GM19372 (cell line): ENCODE measurements around the gene PEF1.
"Not testable (repeated sequence)": the region's sequence is repeated elsewhere in the genome, so short reads cannot be mapped to it uniquely, and the experiment has no call there.

Source experiments
- ATAC-seq: cut with Tn5 transposase; IDR thresholded peaks from one replicate; pipeline ENCODE4 v1.9.1; 2021; ENCODE audit warnings: mild to moderate bottlenecking, low read depth, moderate library complexity; ENCODE audit not compliant: unreplicated experiment

Gene PEF1

DNA sequence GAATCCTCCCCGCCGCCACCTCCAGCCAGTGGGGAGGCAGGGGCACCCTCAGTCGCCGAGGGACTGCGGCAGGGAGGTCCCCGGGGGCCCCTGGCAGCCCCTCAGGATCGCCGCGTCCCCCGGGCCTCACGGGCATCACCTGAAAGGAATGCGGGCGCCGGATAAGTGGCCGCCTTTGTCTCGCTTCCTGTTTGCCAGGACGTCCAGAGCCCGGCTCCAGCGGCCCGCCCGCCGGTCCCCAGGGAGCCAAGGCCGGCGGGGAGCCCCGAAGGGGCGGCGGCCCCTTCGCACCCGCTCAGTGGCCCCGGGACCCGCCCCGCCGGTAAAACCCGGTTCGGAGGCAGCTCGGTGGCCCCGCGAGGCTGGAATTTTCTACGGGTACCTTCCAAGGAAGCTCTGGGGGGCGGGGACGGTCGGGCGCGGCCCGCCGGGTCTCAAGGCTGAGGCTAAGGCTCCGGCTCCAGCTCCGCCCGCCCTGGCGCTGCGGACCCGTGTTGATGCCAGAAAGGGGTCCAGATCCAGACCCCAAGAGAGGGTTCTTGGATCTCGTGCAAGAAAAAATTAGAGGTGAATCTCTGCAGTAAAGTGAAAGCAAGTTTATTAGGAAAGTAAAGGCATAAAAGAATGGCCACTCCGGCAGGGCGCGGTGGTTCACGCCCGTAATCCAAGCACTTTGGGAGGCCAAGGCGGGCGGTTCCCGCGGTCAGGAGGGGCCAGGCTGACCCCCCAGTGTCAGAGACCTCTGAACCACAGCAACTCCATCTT is 55.7 kb downstream of the PEF1 start:
- no peak for ATAC-seq

DNA sequence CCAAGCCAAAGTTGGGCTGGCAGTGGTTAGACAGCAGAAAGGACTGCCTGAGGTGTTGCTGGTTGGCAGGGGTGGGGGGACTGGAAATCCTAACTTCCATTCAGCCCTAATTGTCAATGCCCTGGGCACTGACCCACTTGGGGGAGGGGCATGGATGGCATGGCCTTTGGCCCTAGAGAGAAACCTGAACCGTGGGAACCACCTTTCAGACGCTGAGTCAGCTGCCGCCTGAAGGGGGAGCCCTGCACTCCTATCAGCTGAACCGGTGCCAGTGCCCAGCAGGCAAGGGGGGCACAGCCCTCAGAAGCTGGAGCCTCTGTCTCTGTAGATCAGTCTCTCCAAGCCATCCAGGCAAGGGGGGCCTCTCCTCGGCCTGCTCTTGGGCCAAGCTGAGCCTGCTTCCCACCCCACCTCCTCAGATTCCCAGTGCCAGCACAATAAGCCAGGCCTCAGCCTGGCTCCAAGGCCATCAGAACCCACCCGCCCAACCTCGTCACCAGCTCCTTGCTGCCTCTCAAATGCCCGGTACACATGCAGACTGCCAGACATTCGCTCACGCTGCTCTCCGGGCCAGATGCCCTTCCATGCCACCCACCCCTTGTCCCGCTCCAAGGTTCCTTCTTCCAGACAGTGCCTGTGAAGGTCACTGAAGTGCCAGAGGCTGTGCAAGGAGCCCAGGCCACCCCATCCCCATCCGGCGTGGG is 56.8 kb downstream of the PEF1 start:
- no peak for ATAC-seq

DNA sequence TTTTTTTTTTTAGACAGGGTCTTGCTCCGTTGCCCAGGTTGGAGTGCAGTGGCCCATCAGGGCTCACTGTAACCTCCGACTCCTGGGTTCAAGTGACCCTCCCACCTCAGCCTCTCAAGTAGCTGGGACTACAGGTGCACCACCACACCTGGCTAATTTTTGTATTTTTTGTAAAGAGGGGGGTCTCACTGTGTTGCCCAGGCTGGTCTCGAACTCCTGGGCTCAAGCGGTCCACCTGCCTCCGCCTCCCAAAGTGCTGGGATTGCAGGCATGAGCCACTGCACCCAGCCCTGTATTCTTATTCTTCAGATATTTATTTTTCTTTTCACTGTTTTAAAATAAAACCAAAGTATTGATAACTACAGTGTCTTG is 57.4 kb downstream of the PEF1 start:
- not testable (repeated sequence) for ATAC-seq

DNA sequence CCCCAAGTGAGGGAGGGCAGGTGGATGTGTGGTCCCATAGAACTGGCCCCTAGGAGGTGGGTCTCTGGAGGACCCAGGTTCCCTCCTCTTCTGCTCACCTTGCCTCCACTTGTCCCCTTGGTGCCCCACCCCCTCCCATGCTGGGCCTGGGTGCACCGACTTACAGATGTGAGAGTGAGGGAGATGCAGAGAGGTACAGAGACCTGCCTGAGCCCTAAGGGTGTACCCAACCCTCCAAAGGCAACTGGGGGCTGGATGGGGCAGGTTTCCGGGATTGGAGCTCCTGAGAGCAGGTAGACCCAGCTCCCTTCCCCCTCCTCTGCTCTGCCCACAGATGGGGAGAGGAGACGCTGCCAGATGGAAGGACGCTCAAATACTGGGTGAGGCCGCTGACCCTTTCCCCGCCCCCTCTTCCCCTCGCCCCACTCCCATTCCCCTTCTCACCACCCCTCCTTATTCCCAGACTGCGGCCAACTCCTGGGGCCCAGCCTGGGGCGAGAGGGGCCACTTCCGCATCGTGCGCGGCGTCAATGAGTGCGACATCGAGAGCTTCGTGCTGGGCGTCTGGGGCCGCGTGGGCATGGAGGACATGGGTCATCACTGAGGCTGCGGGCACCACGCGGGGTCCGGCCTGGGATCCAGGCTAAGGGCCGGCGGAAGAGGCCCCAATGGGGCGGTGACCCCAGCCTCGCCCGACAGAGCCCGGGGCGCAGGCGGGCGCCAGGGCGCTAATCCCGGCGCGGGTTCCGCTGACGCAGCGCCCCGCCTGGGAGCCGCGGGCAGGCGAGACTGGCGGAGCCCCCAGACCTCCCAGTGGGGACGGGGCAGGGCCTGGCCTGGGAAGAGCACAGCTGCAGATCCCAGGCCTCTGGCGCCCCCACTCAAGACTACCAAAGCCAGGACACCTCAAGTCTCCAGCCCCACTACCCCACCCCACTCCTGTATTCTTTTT is 58.0 kb downstream of the PEF1 start:
- ATAC-seq = no peak

DNA sequence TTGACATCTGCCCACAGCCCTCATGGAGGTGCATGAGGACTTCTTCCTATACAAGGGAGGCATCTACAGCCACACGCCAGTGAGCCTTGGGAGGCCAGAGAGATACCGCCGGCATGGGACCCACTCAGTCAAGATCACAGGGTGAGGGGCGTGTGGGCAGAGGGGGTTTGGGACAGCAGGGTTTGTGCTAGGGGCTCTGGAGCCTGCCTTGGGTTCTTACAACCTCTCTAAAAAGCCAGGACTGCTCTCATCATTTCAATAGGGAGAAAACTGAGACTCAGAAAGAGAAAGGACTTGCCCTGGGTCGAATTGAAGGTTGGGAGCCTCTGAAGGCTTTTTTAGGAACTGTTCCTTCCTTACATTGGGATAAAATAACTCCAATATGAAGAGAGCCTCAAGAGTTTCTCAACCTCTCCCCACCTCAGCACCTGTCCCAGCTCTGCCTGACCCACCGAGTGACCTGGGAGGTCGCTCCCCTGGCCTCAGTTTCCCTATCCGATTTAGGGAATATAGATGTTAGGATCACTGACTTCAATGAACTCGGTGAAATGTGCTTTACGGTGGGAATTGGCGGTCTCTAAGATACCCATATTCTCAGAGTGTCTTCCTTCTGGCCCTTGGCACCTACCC is 58.8 kb downstream of the PEF1 start:
- ATAC-seq = no peak

DNA sequence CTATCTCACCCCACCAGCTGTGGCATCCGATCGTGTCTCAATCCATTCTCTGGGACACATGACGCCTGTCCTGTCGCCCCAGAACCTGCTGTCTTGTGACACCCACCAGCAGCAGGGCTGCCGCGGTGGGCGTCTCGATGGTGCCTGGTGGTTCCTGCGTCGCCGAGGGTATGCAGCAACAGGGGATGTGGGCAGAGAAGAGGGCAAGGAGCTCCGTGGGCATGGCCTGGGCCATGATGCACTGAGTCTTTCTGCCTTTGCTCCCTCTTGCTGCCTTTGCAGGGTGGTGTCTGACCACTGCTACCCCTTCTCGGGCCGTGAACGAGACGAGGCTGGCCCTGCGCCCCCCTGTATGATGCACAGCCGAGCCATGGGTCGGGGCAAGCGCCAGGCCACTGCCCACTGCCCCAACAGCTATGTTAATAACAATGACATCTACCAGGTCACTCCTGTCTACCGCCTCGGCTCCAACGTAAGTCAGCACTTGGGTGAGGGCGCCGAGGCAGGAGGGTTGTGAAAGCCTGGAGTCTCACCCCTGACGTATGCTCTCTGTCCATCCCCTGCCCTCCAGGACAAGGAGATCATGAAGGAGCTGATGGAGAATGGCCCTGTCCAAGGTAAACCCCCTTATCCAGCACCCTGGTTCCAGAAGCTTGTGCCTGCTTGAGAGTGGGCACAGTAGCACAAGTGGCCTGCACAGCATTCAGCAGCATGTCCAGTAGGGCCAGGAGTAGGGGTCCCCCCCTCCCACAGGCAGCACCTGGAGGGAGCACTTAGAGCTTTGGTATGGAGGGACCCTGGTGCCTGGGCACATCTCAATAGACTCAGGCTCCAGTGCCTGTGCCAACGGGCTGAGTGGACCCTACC is 59.6 kb downstream of the PEF1 start:
- no peak for ATAC-seq

DNA sequence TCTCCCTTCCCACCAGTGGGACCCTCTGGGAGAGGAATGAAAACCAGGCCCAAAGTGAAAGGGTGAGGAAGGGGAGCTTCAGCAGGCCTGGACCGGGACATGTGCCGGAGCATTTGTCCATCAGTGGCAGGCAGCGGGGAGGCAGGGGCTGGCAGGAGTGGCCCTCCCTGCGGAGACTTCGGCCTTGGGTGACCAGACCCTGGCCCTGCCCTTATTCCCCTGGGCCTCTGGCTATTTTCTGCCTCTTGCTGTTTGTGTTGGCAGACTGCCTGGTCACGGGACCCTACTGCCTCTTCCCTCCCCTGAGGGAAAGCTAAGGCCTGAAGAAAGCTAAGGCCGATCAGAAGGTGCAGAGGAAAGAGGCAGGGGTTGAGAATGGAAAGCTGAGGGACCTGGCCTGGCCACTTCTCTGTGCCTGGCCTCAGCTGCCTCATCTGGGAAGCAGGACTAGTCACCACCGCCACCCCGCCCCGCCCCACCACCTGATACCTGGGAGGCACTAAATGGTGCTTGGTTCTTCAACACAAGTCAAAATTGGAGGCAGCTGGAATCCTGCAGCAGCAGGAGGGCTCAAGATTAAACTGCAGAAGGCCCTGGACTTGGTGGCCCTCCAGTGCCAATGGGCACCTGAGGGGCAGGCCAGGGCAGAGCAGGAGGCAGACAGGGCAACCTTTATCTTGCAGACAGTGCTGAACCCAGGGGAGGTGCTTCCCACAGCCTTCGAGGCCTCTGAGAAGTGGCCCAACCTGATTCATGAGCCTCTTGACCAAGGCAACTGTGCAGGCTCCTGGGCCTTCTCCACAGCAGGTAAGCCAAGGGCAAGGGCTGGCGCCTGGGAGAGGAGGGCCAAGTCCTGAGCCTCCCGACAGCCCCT is 60.4 kb downstream of the PEF1 start:
- no peak for ATAC-seq

DNA sequence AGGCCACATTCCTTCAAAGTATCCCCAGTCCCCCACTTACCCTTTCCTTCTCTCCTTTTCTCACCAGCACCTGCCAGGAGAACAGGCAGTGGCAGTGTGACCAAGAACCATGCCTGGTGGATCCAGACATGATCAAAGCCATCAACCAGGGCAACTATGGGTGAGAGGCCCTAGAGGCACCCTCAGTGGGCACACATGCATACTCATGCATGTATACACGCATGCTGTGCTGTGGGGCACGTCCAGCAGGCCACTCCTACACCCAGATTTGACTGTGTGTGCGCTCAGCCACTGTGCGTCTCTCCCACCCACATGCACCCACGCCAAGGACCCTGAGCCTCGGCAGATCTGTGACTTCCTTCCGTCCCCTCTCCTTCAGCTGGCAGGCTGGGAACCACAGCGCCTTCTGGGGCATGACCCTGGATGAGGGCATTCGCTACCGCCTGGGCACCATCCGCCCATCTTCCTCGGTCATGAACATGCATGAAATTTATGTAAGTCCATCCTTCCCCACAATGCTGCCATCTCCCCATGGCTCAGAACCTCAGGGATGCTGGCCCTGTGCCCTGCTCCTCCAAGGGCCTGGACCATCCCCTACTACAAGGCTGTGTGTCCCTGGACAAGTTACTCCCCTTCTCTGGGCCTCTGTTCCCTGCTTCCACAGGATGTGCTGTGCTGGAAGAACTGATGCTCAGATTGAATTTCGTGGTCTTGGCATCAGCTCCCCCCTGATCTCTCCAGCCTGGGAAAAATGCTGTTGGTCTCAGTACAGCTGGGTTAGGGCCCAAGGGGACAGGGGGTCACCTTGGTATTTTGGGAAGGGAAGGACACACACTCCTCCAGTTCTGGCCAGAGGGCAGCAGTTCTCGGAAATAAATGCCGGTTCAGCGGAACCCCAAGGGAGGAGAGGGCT is 61.3 kb downstream of the PEF1 start:
- ATAC-seq = no peak

DNA sequence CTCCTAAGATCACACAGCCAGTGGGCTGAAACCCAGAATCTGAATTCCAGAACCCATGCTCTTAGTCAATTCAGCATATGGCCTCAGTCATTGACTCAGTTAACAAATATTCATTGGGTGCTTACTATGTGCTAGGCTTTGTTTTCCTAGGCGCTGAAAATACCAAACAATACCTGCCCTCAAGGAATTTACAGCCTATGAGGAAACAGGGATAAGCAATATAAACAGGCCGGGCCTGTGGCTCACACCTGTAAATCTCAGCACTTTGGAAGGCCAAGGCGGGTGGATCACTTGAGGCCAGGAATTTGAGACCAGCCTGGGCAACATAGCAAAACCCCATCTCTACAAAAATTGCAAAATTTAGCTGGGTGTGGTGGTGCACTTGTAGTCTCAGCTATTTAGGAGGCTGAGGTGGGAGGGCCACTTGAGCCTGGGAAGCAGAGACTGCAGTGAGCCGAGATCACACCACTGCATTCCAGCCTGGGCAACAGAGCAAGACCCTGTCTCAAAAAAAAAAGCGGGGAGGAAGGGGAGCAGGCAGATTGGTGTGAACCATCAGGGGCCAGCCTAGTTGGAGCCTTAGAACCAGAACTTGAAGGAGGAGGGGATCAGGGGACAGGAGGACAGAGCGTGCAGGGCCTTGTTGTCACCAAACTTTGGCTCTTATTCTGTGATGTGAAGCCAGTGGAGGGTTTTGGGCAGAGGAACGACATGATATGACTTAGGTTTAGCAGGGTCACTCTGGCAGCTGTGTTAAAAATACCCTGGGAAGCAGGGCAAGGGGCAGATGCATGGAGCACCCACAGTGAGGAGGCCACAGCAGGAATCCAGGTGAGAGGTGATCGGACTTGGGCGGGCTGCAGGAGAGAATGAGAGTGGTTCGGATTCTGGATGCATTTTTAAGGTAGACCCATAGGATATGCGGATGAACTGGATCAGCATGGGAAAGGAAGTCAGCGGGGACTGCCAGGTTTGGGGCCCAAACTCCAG is 62.6 kb downstream of the PEF1 start:
- ATAC-seq = no peak

DNA sequence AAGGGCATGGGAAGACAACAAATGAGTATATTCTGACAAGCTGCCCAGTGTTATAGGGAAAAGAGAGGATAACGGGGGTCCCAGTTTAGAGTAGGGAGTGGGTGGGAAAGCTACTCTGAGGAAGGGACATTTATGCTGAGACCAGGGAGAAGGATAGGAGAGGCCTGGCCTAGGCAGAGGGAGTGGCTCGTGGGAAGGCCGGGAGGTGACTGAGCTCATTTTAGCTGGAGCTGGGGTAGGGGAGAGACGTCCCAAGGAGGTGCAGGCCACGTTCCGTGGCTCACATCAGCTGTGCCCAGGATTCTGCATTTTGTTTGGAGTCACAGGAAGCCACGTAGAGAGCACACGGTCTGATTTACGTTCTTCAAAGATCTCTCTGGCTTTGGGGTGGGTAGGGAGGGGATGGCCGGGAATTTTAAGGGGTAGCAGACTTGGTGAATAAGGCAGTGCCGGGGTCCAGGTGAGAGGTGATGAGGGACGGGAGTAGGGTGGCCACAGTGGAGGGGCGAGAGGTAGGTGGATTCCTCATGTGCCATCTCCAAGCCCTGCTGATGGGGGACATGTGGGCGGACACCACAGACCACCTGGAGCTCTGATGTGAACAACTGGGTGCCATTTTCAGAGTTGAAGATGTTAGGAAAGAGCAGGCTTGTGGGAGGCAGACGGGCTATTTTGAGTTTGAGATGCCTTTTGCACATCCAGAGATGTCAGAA is 63.6 kb downstream of the PEF1 start:
- no peak for ATAC-seq

DNA sequence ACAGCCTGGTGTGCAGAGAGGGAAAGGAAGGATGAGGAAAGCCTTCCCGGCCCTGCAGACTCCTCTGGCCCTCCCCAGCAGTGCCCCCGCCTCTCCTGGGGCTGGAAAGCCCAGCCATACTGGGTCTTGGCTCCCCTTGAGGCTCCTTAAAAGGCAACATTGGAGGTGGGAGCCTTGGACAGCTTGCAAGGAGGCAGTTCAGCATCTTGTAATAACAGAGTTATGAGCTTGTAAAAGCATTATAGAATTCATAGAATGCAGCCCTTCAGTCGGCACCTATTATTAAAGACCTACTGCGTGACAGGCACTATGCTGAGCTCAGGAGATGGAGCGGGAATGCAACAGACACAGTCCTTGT is 64.2 kb downstream of the PEF1 start:
- no peak for ATAC-seq
